ENCODE results near the gene FOXC2.

The FOXC2 gene

DNA sequence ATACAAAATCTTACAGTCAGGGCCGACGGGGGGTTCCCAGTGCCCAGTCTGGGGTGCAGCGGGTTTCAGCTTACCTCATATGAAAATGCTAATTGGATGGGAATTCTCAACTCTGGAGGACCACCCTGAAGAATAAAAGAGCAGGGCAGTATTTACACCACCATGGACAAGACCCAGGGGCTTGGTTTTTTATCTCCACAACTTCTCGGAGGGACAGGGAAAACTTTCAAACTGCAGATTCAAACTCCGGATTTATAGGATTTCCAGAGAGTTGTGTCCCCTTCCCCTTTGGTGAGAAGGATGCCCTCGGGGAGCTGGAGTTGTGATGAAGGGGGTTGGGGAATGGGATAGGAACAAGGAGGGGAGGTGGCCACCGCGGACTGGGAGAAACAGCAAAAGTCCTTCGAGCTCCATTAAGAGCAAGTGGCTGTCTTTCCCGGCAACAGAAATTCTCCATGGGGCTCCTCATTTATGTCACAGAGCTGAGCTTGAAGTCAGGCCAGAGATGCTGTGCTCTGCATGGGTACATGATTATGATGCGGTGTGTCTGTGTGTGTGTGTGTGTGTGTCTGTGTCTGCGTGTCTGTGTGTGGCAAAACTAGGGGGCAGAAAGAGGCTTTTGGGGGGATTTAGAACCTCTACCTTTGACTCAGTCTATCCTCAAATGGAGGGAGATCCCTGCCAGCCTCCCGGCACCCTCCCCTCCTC, 27.4 kb downstream of the FOXC2 start:
- DNase-seq: no peak

- no peak for DNase-seq
Observed at GRCh38 chr16:86594721-86595120, 28.1 kb downstream of the FOXC2 start.

DNA sequence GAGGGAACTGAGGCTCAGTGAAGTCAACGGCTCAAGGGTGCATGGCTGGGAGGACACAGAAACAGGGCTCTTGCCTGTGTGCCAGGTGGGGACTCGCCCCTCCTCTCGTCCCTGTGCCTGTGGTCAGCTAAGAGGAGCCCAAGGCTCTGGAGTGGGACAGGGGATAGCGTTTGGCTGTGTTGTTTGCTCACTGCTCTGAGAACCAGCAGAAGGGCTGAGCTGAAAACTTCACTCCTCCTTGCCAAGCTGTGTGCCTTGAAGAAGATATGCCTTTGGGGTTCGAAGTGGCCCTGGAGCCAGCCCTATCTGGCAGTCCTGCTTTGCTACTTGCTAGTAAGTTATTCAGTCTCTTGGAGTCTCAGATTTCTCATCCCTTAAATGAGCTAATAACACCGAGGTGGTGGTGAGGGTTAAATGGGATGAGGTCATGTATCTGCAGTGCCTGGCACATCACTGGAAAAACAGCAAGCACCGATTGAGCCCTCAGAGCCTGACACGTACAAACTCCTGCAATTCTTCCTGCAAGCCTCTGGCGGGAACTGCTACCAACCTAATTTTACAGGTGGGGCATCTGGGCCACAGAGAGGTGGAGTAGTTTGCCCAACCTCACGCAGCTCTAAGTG, 29.5 kb downstream of the FOXC2 start:
- no peak for DNase-seq

- DNase-seq: no peak
Observed at GRCh38 chr16:86597126-86597879, 30.7 kb downstream of the FOXC2 start.

GRCh38 chr16:86597880-86598606, 31.4 kb downstream of the FOXC2 start:
- DNase-seq: no peak

DNA sequence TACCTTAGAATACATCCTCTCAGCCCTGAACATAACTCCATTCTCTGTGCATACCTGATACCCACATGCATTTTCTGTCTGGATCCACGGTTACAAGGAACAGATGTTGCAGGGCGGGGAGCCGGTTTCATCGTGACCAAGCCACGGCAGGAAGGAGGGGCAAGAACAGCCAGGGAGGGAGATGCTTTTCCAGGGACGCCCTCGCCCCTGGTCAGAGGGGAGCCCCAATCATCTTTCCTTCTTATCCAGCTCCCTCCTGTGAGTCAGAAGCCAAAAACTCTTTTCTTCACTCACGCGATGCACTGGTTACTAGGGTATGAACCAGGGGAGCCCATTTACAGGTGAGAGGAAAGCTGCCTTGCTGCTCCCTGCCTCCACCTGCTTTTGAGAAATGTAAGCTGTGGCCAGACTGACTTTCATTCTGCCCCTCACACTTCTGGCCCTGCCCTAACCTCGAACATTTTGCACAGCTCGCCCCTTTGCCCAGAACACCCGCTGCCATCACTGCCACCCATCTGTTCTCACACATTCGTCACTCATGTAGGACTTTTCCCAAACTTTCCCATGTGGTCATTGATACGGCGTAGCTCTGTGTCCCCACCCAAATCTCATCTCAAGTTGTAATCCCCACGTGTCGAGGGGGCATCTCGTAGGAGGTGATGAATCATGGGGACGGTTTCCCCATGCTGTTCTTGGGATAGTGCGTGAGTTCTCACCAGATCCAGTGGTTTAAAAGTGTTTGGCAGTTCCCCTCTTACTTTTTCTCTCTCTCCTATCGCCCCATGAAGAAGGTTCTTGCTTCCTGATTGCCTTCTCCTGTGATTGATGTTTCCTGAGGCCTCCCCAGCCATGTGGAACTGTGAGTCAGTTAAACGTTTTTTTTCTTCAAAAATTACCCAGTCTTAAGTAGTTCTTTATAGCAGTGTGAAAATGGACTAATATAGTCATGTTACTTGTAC, 32.3 kb downstream of the FOXC2 start:
- DNase-seq: no peak

DNA sequence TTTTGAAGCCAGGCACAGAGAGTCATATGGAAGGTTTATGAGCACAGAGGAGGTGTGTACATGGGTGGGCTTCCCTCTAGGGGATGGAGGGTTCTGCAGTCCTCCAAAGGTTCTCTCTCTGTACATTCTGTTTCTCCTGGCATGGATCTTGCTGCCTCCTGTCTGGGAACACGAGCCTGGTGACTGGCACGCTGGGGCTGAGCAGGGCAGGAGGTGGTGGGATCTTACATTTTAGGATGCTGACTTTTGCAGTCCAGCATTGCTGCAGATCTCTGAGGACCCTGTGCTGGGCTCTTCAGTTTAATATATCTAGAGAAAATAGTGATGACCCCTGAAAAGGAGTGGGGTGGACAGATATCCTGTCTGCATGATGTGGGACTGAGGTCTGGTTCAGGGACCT, 34.7 kb downstream of the FOXC2 start:
- no peak for DNase-seq

DNA sequence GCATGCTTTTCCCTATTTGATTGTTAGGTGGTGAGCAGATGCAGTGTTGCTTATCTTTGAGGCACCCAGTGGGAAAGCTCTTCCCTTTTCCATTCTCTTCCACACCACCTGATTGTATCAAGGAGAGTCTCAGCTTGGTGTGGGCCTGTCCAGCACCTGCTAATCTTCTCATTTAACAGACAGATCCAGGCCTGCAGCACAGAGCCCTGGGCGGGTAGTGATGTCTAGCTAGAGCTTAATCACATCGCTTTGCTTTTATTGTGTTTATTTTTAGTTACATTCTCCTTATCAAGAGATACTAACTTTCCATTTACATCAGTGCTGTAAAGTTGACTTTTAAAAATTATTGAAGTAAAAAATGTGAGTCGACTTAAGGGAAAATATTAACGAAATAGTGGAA, 35.9 kb downstream of the FOXC2 start:
- no peak for DNase-seq

DNA sequence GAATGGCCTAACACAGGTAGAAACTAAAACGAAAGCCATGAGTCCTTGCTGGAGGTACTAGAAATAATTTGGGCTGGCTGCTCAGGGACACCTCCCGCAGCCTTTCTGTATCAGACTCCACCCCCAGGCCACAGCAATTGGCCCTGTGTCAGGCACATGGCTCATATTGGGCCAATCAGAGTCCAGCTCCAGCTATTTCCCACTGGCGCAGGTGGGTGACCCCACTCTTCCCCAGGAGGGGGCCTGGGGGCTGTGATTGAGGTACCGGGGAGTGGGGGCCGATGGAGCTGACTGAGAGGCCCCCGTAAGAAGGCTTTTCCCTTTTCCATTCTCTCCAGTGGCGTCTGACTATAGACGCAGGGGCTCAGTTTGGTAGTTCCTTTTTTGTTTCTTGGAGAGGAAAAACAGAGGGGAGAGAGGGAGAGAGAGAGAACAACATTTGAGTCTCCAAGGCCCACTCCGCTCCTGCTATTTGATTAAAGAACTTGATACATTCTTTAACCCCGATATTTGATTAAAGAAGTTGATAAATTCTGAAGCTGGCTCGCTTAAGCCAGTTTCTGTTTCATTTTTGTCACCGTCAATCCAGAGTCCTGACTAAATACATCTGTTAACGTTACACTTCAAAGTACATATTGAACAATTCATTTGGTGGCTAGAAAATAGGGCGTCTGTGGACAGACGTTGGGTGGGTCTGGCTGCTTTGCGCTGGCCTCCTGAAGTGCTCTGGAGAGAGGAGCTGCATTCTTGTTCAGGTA, 38.0 kb downstream of the FOXC2 start:
- DNase-seq: peak; percentile 35

- DNase-seq: no peak
Observed at GRCh38 chr16:86605950-86606349, 39.3 kb downstream of the FOXC2 start.

- DNase-seq: no peak
Observed at GRCh38 chr16:86608301-86608747, 41.7 kb downstream of the FOXC2 start.

DNA sequence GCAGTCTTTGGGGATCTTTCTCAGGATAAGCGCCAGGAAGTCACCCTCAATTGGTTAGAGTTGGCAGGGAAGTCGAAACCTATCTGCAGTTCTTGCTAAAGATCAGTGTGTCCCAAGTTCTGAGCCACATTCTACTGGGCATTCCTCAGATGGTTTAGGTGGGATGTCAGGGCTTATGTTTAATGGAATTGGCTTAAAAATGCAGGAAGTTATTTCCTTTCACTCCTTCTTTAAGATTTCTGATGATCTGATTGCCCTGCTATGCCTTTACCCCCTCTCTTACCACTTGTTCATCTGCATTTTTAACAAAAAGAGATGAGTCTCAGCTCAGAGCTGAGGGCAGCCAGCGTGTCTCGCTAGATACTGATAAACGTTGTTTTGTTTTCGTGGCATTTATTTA, 42.5 kb downstream of the FOXC2 start:
- no peak for DNase-seq

GRCh38 chr16:86609661-86610060, 43.0 kb downstream of the FOXC2 start:
- no peak for DNase-seq

GRCh38 chr16:86610779-86611524, 44.3 kb downstream of the FOXC2 start:
- no peak for DNase-seq

- DNase-seq: no peak
Observed at GRCh38 chr16:86611525-86611855, 44.9 kb downstream of the FOXC2 start.

GRCh38 chr16:86611941-86612340, 45.3 kb downstream of the FOXC2 start:
- DNase-seq: no peak

DNA sequence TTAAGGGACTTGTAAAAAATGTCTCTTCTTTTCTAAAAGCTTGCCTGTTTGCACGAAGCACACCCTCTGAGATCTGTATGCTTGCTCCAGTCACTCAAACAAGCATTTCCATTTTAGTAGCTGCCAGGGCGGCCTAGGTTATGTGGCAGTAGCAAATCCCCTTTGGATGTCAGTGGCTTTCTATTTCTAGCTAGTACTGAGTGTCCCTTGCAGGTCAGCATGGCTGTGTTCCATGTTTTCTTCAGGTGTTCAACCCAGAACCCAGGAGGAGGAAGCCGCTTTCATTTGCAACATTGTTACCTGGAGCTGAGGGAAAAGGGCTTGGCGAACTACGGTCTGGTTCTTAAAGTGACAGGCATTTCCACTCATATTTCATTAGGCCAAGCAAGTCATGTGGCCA, 48.1 kb downstream of the FOXC2 start:
- no peak for DNase-seq

DNA sequence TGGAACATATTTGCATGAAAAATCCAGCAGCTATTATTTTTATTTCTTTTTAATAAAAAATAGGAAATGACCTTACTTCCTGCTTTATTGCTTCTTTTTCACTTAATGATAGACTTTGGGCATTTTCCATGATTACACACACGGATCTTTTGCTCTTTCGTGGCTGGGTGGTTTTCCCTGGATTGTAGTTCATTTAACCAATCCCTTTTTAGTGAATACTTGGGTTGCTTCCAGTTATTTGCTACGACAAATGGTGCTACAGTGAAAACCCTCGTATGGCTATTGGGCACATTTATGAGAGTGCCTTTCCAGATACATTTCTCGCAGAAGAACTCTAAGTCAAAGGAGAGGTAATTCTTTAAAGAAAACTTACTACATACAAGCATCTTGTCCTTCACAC, 50.3 kb downstream of the FOXC2 start:
- no peak for DNase-seq

GRCh38 chr16:86618431-86619238, 52.0 kb downstream of the FOXC2 start:
- no peak for DNase-seq

Data from activated CD8-positive, alpha-beta memory T cell treated with anti-CD3 and anti-CD28 coated beads, Interleukin-2, amount 50 U/mL, for 4 hours (primary cell).